Left lobe of liver (tissue), 2 donors: ENCODE measurements around the gene ZMAT3. TPM values are rescaled to one million over a fixed set of nuclear protein-coding genes. Genes with fewer than 3 reads are reported as not detected.
A peak's percentile ranks its signal among the peaks of the same experiment; 100 is the strongest.
"Not testable (repeated sequence)": the region's sequence is repeated elsewhere in the genome, so short reads cannot be mapped to it uniquely, and the experiment has no call there.

Experiments
- ATAC-seq: fragments of 200-7000 bp; cut with Tn5 transposase; one replicate; pipeline ENCODE4 v1.9.1; 2020; ENCODE audit warnings: mild to moderate bottlenecking, moderate library complexity
- DNase-seq: peaks from one replicate; pipeline ENCODE4 v3.0.0-alpha.2; 2020; ENCODE audit warnings: low spot score
- total RNA-seq: library from RNA; stranded (reverse); gene quantifications from one replicate; pipeline ENCODE4 v1.2.1, GENCODE V29; 2021
- donor health status: DM: no; HTN: no; CAD: no; lungs with moderate emphysema.
- donor health status: DM: no; HTN: yes; CAD: no.

ZMAT3 gene, protein sequence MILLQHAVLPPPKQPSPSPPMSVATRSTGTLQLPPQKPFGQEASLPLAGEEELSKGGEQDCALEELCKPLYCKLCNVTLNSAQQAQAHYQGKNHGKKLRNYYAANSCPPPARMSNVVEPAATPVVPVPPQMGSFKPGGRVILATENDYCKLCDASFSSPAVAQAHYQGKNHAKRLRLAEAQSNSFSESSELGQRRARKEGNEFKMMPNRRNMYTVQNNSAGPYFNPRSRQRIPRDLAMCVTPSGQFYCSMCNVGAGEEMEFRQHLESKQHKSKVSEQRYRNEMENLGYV
- total RNA-seq: 6.8 TPM

DNA sequence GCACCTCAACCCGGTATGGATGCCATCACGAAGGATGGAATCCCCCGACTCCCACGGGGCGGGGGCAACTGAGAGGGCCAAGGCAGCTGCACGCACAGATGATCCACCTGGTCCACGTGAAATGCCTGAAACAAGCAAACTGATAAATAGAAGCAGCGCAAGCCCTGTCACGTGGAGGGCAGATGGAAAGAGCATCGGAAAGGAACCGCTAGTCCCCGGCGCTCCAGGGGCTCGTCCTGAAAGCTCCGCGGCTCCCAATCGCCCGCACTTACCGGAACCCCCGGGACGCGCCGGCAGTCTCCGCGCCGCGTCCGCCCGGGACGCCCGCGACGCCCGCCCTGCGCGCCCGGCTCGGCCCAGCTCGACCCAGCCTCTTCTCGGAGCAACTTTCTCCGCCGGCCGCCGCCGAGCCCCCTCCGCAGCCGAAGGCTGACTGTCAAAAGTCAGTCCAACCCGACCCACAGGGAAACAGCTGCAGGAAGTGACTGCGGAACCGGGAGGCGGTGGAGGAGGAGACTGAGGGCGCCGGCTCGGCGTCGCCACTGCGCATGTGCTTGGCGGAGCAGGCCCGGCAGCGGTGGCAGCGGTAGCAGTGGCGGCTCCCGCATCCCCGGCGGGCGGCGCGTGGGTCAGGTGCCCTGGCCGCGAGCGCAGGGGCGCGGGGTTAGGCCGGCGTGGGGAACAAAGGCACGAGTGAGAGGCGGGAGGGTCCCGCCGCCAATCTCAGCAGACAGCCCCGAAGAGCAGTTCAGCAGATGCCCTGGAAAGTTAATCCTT is at the start of gene ZMAT3:
ZMAT3 (minus strand) TSS at position 487 of the 777 bp plus-strand sequence. CDS start 4,057 bp downstream, outside the sequence.
- peak; percentile 99 for ATAC-seq
- DNase-seq: peak; percentile 90

DNA sequence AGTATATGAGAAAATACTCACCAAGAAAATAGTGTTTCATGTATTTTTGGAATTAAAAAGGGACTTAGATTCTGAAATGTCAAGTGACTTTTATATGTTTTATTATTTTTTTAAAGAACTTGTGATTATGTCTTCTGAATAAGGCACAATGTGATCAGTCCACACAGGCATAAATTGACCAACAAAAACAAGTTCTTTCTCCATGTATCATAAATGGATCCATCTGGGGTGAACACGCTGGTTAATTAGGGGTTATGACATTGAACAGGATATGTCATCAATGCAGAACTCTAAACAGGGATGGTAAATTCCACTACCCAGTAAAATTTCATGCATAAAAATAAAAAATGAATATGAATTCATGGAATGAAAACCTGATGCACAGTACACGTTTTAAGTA is 45.2 kb upstream of the ZMAT3 start:
- DNase-seq (no peak), ATAC-seq (no peak)

DNA sequence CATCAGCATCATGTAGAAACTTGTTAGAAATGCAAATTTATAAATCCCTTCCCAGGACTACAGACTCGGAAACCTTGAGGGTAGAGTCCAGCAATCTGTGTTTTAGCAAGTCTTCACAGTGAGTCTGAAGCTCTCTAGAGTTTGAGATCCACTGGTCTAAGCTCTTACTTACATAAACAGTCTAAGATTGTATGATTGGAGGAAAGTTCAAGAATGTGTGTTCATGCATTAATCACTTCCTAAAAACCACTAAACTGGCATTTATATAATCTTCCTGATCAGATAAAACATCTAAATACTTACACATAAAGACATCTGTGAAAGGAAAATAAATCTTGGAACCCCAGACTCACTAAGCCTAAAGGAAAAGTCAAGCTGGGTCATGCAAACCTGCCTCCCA is 43.8 kb upstream of the ZMAT3 start:
- not testable (repeated sequence) for ATAC-seq, DNase-seq

DNA sequence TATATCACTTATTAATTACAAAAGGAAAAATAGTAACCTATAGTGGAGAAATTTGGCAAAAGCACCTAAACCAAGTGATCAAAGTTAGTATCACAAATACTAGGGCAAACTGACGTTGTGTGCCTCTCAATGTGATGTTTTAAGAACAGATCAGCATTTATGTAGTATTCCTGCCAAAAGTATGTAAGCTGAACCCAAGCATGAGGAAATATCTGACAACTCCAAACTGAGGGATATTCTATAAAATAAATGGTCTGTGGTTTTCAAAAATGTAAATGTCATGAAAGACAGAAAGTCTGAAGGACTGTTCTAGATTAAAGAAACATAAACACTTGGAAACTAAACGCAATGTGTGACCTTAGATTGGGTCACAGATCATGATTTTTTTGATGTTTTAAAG is 42.3 kb upstream of the ZMAT3 start:
- no peak for ATAC-seq
- DNase-seq: no peak

DNA sequence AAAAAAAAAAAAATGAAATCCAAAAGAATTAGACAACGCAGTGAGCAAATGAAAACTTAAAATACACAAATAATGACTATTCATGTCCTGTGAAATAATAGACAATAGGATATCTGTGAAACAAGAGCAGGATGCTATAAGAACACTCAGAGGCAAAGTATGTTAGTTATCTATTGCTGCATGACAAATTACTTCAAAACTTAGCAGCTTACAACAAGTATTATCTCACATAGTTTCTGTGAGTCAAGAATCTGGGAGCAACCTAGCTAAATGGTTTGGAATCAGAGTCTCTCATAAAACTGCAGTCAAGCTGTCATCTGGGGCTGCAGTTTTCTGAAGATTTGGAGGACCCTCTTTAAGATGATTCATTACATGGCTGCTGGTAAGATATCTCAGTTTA is 36.5 kb upstream of the ZMAT3 start:
- DNase-seq (no peak), ATAC-seq (no peak)

DNA sequence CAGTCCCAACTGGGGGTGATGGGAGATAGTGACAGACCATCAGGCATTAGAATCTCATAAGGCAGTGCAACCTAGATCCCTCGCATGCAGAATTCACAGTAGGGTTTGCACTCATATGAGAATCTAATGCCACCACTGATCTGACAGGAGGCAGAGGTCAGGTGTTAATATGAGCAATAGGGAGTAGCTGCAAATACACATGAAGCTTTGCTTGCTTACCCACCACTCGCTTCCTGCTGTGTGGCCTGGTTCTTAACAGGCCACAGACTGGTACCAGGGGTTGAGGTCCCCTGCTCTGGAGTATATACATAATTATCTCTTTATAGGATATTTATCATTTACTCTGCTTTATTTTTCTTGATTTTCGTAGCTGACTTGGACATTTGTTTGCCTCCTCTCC is 36.0 kb upstream of the ZMAT3 start:
- no peak for ATAC-seq

DNA sequence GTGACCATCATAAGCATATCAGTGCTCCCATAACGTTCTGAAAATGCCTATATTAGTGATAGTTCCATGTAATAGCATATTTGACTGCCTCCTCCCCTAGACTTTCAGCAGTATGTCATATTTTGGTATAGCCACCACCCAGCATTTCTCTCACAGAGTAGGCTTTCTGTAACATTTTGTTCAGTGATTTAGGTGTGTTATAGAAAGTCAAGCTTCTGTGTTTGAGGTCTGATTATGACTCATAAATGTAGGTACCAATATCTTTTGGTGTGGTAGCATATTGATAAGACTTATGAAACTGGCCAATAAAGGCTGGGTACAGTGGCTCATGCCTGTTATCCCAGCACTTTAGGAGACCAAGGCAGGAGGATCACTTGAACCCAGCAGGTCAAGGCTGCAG is 34.3 kb upstream of the ZMAT3 start:
- ATAC-seq (no peak), DNase-seq (no peak)

More for the DNA sequence above, 36.0 kb upstream of the ZMAT3 start:
- no peak for DNase-seq

DNA sequence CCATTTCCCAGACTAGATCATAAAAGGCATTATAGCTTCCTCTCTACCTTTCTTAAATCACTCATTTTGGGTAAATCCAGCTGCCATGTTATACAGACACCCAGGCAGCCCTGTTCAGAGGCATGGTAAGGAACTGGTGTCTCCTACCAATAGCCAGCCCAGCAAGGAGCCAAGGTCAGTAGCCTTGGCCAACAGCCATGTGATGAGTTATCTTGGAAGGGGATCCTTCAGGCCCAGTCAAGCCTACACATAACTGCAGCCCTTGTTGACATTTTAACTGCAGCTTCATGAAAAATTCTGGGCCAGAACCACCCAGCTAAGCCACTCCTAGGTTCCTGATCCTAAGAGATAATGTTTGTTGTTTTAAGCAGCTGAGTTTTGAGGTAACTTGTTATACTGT is 29.0 kb upstream of the ZMAT3 start:
- no peak for ATAC-seq
- no peak for DNase-seq

DNA sequence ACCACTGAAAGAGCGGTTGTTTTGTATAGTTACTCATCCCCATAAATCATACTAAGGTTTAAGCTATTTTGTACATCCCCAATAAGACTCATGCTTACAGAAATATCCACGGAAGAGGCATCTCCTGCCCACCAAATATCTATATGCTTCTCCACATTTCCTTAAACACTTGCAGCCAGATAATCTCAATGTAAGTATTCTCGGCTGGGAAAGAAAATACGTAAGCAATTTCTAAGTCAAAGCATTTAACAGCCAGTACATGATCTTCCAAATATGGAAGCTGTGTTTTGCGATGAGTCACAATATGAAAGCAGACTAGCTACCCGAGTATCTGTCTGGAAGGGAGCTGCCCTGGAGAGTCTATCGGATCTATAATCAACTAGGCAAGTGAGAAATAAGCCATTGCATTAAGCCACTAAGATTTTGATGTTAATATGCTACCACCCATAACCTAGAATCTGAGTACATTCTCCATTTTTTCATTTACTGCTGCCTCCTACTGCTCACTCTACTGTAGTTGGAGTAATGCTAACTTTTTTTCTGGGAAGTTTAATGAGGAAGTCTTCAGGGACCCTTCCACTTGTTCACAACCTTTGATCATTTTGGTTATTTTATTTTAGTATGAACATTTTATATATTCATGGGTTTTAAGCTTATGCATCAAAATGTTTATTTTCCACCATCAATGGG is 26.9 kb upstream of the ZMAT3 start:
- DNase-seq (no peak), ATAC-seq (no peak)

DNA sequence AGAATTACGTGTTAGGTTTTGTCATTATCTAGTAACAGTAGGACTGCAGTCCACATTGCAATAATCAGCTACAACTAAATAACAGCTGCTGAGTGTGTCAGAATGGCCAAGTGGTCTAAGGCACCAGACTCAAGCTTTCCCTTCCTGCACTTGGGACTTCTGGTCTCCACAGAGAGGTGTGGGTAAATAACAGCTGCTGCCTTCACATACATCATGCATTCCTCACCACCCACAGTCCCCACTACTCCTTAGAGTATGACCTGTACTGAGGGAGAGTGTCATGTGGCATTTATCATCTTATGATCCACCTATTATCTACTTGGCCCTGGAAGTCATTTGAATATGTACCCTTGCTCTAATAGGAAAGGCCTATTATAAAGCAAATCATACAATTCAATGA is 22.2 kb upstream of the ZMAT3 start:
- DNase-seq (no peak), ATAC-seq (no peak)

DNA sequence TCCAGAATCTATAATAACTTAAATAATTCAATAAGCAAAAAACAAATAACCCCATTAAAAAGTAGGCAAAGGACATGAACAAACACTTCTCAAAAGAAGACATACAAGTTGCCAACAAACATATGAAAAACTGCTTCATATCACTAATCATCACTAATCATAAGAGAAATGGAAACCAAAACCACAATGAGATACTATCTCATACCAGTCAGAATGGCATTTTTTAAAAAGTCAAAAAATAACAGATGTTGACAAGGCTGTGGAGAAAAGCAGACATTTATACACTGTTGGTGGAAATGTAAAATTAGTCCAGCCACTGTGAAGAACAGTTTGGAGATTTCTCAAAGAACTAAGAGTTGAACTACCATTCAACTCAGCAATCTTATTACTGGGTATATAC is 19.5 kb upstream of the ZMAT3 start:
- ATAC-seq (no peak), DNase-seq (no peak)

DNA sequence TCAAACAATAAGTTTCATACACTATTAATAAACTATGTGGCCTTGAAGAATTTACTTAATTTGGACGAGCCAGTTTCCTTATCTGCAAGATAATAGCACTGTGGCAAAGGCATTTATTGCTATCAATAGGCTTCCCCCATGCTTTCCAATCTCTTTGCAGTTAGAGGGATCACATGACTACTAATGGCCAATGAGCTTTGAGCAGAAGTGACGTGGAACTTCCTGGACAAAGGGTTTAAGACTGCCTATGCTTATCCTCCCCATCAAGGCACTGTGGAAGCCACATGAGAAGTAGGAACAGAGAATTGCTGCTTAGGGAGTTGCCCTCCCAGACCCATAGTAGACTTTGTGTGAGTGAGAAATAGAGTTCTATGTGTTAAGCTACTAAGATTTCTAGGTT is 16.7 kb upstream of the ZMAT3 start:
- ATAC-seq: no peak
- DNase-seq: no peak

DNA sequence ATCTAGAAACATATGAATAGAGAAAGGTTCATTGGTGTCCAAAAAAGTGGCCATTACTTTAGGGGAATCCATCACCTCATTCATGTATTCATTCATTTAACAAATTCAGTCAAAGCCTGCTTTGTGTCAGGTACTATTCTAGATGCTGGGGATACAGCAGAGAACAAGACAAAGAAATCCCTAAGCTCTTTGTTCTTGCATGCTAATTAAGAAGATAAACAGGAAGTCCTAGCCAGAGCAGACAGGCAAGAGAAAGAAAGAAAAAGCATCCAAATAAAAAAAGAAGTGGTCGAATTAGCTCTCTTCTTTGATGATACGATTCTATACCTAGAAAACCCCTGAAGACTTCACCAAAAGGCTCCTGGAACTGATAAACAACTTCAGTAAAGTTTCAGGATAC is 12.4 kb upstream of the ZMAT3 start:
- no peak for DNase-seq

DNA sequence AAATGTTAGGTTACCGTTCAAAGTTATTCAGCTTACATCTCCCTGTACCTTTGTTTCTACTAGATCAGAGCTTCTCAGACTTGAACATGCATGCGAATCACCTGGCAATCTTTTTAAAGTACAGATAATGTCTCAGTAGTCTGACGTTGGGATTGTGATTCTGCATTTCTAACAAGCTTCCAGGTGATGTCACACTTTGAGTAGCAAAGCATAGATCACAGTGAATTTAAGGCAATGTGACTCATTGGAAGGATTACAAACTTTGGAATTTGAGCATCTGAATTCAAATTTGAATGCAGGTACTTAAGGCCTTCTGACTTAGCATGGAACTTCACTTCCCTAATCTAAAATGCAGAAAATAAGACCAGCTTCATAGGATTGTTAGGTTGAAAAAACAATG is 10.8 kb upstream of the ZMAT3 start:
- ATAC-seq: no peak
- DNase-seq: no peak

More for the DNA sequence above, 12.4 kb upstream of the ZMAT3 start:
- ATAC-seq: no peak

DNA sequence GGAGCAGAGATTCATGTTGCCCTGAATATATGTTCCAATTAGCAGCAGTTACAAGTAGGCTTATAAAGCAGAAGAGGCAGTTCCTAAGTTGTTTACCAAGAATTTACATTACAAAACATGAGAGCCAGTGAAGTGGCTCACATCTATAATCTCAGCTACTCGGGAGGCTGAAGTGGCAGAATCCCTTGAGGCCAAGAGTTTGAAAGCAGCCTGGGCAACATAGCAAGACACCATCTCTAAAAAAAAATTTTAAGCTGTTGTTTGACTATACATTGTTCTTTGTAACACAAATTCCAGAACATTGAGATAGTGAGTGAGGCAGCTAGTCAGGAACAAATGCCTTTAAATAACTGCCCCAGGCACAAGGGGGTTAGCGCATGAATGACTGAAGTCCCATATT is 10.3 kb upstream of the ZMAT3 start:
- ATAC-seq: no peak
- no peak for DNase-seq

DNA sequence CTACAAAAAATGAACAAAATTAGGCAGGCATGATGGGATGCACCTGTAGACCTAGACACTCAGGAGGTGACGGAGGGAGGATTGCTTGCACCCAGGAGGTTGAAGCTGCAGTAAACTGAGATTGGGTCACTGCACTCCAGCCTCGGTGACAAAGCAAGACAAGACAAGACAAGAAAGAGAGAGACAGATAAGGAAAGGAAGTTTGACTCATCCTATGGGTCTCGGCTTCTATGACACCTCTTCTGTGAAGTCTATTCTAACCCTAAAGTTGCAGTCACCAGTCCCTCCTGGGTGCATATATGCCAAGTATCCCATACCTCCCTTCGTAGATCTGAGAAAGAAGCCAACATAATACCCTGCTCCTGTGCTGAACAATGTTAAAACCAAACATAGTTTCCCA is 7.9 kb upstream of the ZMAT3 start:
- ATAC-seq: no peak
- DNase-seq: no peak

DNA sequence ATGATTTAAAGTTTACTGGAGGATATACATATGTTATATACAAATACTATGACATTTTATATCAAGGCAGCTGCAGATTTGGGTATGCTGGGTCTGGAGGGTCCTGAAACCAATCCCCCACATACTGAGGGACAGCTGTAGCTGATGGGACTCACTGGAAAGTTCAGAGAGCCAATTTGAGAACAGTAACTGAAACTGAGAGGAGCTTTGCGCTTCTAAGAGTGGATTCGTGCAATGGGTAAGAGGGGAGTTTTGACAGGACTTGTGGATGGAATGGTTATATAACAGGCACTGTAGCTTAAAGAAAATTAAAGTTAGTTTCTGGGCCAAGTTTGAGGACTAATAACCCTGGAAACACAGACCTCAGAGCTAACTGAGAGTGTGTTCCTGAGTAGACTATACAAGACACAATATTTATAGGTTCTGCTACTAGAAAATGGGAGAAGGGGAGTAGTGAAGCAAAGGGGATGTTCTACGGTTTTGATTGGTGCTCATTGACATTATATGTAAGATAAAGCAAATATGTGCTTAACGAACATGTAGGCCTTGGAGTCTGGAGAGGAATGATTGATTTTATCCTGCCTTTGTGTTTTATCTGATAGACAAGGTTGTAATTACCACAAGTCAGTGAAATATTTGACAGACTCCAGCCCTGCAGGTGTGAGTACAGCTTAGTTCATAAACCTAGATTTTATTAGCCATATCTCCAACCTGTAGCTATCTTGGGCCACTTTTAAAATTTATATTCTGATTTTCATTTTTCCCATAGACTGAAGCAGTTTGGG is 4.8 kb upstream of the ZMAT3 start:
- DNase-seq (no peak), ATAC-seq (no peak)

DNA sequence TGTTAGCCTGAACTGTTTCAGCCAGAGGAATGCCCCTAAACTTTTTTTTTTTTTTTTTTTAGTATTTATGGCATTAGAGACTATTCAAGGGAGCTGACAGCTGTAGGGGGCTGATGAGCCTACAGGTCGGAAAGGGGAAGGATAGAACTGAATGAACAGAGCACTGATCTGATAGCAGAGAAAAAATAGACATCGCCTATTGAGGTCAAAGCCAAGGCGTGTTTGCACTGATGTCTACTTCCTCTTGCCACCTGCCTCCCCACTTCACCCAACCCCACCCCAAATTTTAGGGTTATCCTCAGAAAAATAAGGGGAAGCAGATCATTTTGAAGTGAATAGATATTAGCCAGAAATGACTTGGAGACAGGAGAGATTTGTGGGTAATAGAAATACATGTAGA is 3.0 kb upstream of the ZMAT3 start:
- no peak for DNase-seq
- ATAC-seq: no peak

DNA sequence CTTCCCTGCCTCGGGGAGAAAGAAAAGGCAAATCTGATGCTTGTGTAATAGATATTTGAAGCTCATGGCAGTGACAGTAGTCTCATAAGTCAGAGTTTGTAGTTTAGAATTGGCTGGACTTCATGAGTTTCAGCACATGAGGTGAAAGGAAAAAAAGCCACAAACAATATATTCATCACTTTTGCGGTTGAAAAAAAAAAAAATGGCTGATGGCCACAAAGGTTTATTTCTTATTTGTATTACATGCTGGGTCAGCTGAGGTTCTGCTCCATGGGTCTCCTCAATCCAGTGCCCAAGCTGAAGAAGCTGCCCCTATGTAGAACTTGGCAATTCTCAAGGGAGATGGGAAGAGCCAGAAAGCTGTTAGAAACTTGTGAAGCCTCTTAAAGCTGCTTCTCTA is 2.2 kb upstream of the ZMAT3 start:
- no peak for ATAC-seq
- no peak for DNase-seq

DNA sequence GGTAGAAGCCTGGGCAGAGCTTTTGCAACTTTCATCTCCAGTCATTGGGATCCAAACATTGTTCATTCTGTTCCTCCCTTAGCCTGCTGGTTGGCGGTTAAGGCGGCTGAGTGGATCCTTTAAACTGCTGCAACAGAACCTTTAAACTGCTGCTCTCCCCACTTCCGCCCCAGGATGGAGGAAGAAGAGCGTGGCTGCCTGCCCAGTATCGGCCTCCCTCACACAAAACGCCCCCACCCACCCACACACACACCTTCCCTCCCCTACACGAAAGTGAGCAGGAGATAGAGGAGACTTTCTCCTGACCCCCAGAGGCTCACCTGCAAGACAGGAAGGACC is 460 bp upstream of the ZMAT3 start:
- ATAC-seq: no peak
- DNase-seq: peak; percentile 47

DNA sequence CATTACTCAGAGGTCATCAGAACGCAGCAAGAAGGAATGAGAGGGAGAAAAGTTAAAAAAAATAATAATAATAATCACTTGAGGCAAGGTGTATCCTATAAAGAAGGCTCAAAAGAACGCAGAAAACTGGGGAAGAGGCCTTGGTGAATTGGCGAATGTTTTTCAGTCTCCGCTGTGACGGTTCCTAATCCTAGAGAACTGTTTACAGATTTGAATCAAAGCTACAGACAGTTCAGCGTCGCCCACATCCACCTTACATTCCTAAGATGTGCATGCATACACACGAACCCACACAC is 634 bp downstream of the ZMAT3 start:
- no peak for ATAC-seq
- DNase-seq: no peak
